K562 (cell line): ENCODE data around the gene PPP1R14B.

ENCODE experiments used
- CLOCK ChIP-seq: fragments of 250-450 bp; sonication (Bioruptor Pico); IDR thresholded peaks from 2 replicates; pipeline ENCODE4 v1.4.0; 2020; ENCODE audit warnings: mild to moderate bottlenecking, moderate library complexity, borderline replicate concordance
- CTCF ChIP-seq, 3 experiments: IDR thresholded peaks in 2 of 3; conservative IDR thresholded peaks in 1 of 3; 2 replicates each; pipeline ENCODE4 v1.5.1; 2011 to 2012; ENCODE audit warnings: low read length in 3 of 3, mild to moderate bottlenecking in 3 of 3, control low read depth in 2 of 3, improper control_type of control experiment in 1 of 3, inconsistent platforms in 1 of 3, low read depth in 1 of 3, mixed read lengths in 1 of 3, moderate library complexity in 1 of 3; ENCODE audit not compliant: insufficient read depth in 2 of 3
- ZFP30 ChIP-seq: fragments of 250-450 bp; sonication (Bioruptor Pico); IDR thresholded peaks from 2 replicates; pipeline ENCODE4 v1.8.0; 2022; ENCODE audit warnings: moderate library complexity, mild to moderate bottlenecking, inconsistent platforms, borderline replicate concordance

GRCh38 chr11:64245401-64245796 is 1.3 kb downstream of the PPP1R14B start:
- TF ChIP-seq ZFP30 (CRISPR knock-in tag) (no peak), CLOCK (CRISPR knock-in tag) (no peak), CTCF (IDR thresholded peaks at IDR 0.05 in 2 of 3, conservative IDR thresholded peaks at IDR 0.05 in 1 of 3; ENCODE audit: insufficient read depth in 2 of 3, low read depth in 1 of 3, low read length in 3 of 3) (no peak)
